CD1c-positive myeloid dendritic cell (primary cell): ENCODE data around the gene ADCY6.
"Not testable (repeated sequence)": the region's sequence is repeated elsewhere in the genome, so short reads cannot be mapped to it uniquely, and the experiment has no call there.

Source experiments
- DNase-seq: peaks from one replicate; pipeline ENCODE4 v3.0.0-alpha.2; 2016; ENCODE audit errors: extremely low spot score

The ADCY6 gene

GRCh38 chr12:48750769-48751356 lies 38.0 kb downstream of the ADCY6 start:
- no peak for DNase-seq

- no peak for DNase-seq
Measured at GRCh38 chr12:48750215-48750614, 38.7 kb downstream of the ADCY6 start.

GRCh38 chr12:48744251-48745008 lies 44.5 kb downstream of the ADCY6 start:
- DNase-seq, result no peak

- peak; percentile 58 for DNase-seq
Measured at GRCh38 chr12:48739618-48740269, 49.1 kb downstream of the ADCY6 start.

- no peak for DNase-seq
Measured at GRCh38 chr12:48736456-48736855, 52.4 kb downstream of the ADCY6 start.

GRCh38 chr12:48728807-48729206 lies 60.1 kb downstream of the ADCY6 start:
- no peak for DNase-seq

GRCh38 chr12:48720737-48721136 lies 68.2 kb downstream of the ADCY6 start:
- not testable (repeated sequence) for DNase-seq

- not testable (repeated sequence) for DNase-seq
Measured at GRCh38 chr12:48720171-48720570, 68.7 kb downstream of the ADCY6 start.

- DNase-seq, result not testable (repeated sequence)
Measured at GRCh38 chr12:48719002-48719401, 69.9 kb downstream of the ADCY6 start.

- peak; percentile 7 for DNase-seq
Measured at GRCh38 chr12:48717252-48717695, 71.6 kb downstream of the ADCY6 start.

- DNase-seq, result peak; percentile 100
Measured at GRCh38 chr12:48716493-48717251, 72.2 kb downstream of the ADCY6 start, which contains the start of gene CCNT1. Gene CCNT1, minus strand, starts transcription at chr12:48716707. Its CDS starts 32 bp downstream, at chr12:48716675.
